Amniotic stem cell (primary cell): ENCODE data around the gene CUEDC1.

Source experiments
- DNase-seq: peaks from one replicate; lab custom pipeline; 2025; lab: John Stamatoyannopoulos, UW

Gene CUEDC1

GRCh38 chr17:57875290-57876022 is 79.8 kb downstream of the CUEDC1 start:
- peak; percentile 90 for DNase-seq

GRCh38 chr17:57874434-57875289 is 80.5 kb downstream of the CUEDC1 start:
- DNase-seq, result peak; percentile 93

- DNase-seq, result no peak
These were observed 81.2 kb downstream of the CUEDC1 start for GRCh38 chr17:57874058-57874419.

GRCh38 chr17:57873261-57874057 is 81.8 kb downstream of the CUEDC1 start:
- no peak for DNase-seq

- DNase-seq, result no peak
These were observed 82.7 kb downstream of the CUEDC1 start for GRCh38 chr17:57872536-57872935.

GRCh38 chr17:57871863-57872262 is 83.3 kb downstream of the CUEDC1 start:
- DNase-seq, result no peak

GRCh38 chr17:57871155-57871554 is 84.1 kb downstream of the CUEDC1 start:
- no peak for DNase-seq

GRCh38 chr17:57870283-57870635 is 85.0 kb downstream of the CUEDC1 start:
- no peak for DNase-seq

- DNase-seq, result peak; percentile 67
These were observed 85.5 kb downstream of the CUEDC1 start for GRCh38 chr17:57869617-57870282.

GRCh38 chr17:57868910-57869616 is 86.1 kb downstream of the CUEDC1 start:
- no peak for DNase-seq

GRCh38 chr17:57868007-57868909 is 87.0 kb downstream of the CUEDC1 start:
- peak; percentile 78 for DNase-seq

GRCh38 chr17:57867126-57867525 is 88.1 kb downstream of the CUEDC1 start:
- DNase-seq, result no peak

GRCh38 chr17:57866723-57867122 is 88.5 kb downstream of the CUEDC1 start:
- no peak for DNase-seq

- no peak for DNase-seq
These were observed 88.9 kb downstream of the CUEDC1 start for GRCh38 chr17:57866319-57866718.

- DNase-seq, result no peak
These were observed 90.9 kb downstream of the CUEDC1 start for GRCh38 chr17:57864273-57864672.

GRCh38 chr17:57862694-57863667 is 92.2 kb downstream of the CUEDC1 start:
- no peak for DNase-seq

- no peak for DNase-seq
These were observed 93.2 kb downstream of the CUEDC1 start for GRCh38 chr17:57861790-57862693.
